ENCODE results near the gene LIPC. TPM values are rescaled to one million over a fixed set of nuclear protein-coding genes. Genes with fewer than 3 reads are reported as not detected.

Gene LIPC
- total RNA-seq, 1 donor from 2014 or later: 0.64 TPM

GRCh38 chr15:58415636-58416035 is 16.2 kb upstream of the LIPC start:
- Histone ChIP-seq H3K36me3 (no peaks in the 10 kb centered on the region), H3K9me3 (no peaks in the 10 kb centered on the region), H3K27ac (no peak overlapping the region), H3K27me3 (no peaks in the 10 kb centered on the region), H3K4me1 (no peaks in the 10 kb centered on the region), H3K4me3 (no peak overlapping the region)
- no peak for DNase-seq
- no peak for ATAC-seq
- TF ChIP-seq CTCF (IDR thresholded peaks at IDR 0.05): no peak
- intact Hi-C loops (cut with DNase I): no loop called here

GRCh38 chr15:58416963-58417362 is 14.8 kb upstream of the LIPC start:
- intact Hi-C loops (cut with DNase I): no loop called here
- Histone ChIP-seq H3K4me1 (no peaks in the 10 kb centered on the region), H3K27ac (no peak overlapping the region), H3K4me3 (no peak overlapping the region), H3K9me3 (no peaks in the 10 kb centered on the region), H3K36me3 (no peaks in the 10 kb centered on the region), H3K27me3 (no peaks in the 10 kb centered on the region)
- no peak for ATAC-seq
- no peak for TF ChIP-seq CTCF (IDR thresholded peaks at IDR 0.05)
- DNase-seq: no peak

GRCh38 chr15:58418135-58418534 is 13.7 kb upstream of the LIPC start:
- TF ChIP-seq CTCF (IDR thresholded peaks at IDR 0.05): no peak
- Histone ChIP-seq H3K9me3 (no peaks in the 10 kb centered on the region), H3K4me3 (no peak overlapping the region), H3K27me3 (no peaks in the 10 kb centered on the region), H3K27ac (no peak overlapping the region), H3K36me3 (no peaks in the 10 kb centered on the region), H3K4me1 (no peaks in the 10 kb centered on the region)
- intact Hi-C loops (cut with DNase I): no loop called here
- ATAC-seq (no peak), DNase-seq (no peak)

- no peak for TF ChIP-seq CTCF (IDR thresholded peaks at IDR 0.05)
- Histone ChIP-seq H3K36me3 (no peaks in the 10 kb centered on the region), H3K4me3 (no peak overlapping the region), H3K27ac (no peak overlapping the region), H3K9me3 (no peaks in the 10 kb centered on the region), H3K4me1 (no peaks in the 10 kb centered on the region), H3K27me3 (no peaks in the 10 kb centered on the region)
- DNase-seq (no peak), ATAC-seq (no peak)
- intact Hi-C loops (cut with DNase I): no loop called here
Measured at GRCh38 chr15:58419803-58420524, 11.8 kb upstream of the LIPC start.

- Histone ChIP-seq H3K27me3 (no peaks in the 10 kb centered on the region), H3K27ac (no peak overlapping the region), H3K4me3 (no peak overlapping the region), H3K36me3 (no peaks in the 10 kb centered on the region), H3K9me3 (no peaks in the 10 kb centered on the region), H3K4me1 (no peaks in the 10 kb centered on the region)
- ATAC-seq: no peak
- intact Hi-C loops (cut with DNase I): no loop called here
- DNase-seq: no peak
- TF ChIP-seq CTCF (IDR thresholded peaks at IDR 0.05): no peak
Measured at GRCh38 chr15:58420579-58421043, 11.2 kb upstream of the LIPC start.

Data from upper lobe of right lung (tissue), 1 donor.